Activated naive CD4-positive, alpha-beta T cell treated with anti-CD3 and anti-CD28 coated beads for 36 hours (primary cell): ENCODE data around the gene U2AF1L4. TPM values are rescaled to one million over a fixed set of nuclear protein-coding genes. Genes with fewer than 3 reads are reported as not detected.

Experiments
- CTCF ChIA-PET: fragments of 350-600 bp; sonication (Branson Sonifier 250); formaldehyde crosslinking; loops from one replicate; lab custom pipeline; 2021; ENCODE audit warnings: antibody characterized with exemption; lab: Charles Lee
- DNase-seq: peaks from one replicate; pipeline ENCODE4 v3.0.0-alpha.2; 2020
- H3K27ac Mint-ChIP-seq: one replicate; pipeline ENCODE4 v1.8.0; 2021; ENCODE audit warnings: mild to moderate bottlenecking, mixed read lengths
- H3K27me3 Mint-ChIP-seq: one replicate; pipeline ENCODE4 v1.8.0; 2021; ENCODE audit warnings: low read depth, mixed read lengths
- H3K36me3 Mint-ChIP-seq: one replicate; pipeline ENCODE4 v1.8.0; 2021; ENCODE audit warnings: low read depth, mixed read lengths
- H3K4me1 Mint-ChIP-seq: one replicate; pipeline ENCODE4 v1.8.0; 2021; ENCODE audit warnings: low read depth, mixed read lengths
- H3K4me3 Mint-ChIP-seq: one replicate; pipeline ENCODE4 v1.8.0; 2021; ENCODE audit warnings: mild to moderate bottlenecking, moderate library complexity, mixed read lengths
- H3K9me3 Mint-ChIP-seq: one replicate; pipeline ENCODE4 v1.8.0; 2021; ENCODE audit warnings: mixed read lengths
- intact Hi-C: fragments of 100-400 bp; cut with micrococcal nuclease; formaldehyde crosslinking; loops from one replicate; pipeline ENCODE4 v1.15.1; 2023
- total RNA-seq, 2 experiments: library from RNA; stranded (reverse); gene quantifications; one replicate each; pipeline ENCODE4 v1.2.3, GENCODE V29; 2021

U2AF1L4 gene
- total RNA-seq, 2 experiments from 2014 or later, result 41.8 to 44.2 TPM

GRCh38 chr19:35715981-35716800, 29.0 kb downstream of the U2AF1L4 start:
- Mint-ChIP-seq H3K36me3 (peaks cover 57% of the 10 kb centered on the region), H3K4me3 (peak overlapping the region; percentile 92), H3K4me1 (peaks cover 36% of the 10 kb centered on the region), H3K27ac (peak overlapping the region; percentile 100), H3K9me3 (peaks cover 2% of the 10 kb centered on the region), H3K27me3 (no peaks in the 10 kb centered on the region)
- peak; percentile 60 for DNase-seq
- intact Hi-C loops, result loop anchor here (1.0 to 10.0 kb wide), 4 partner anchors 22 to 399 kb away; partner anchors contain the start of genes OVOL3, POLR2I, TBCB and THAP8
- CTCF ChIA-PET, result interaction anchor here (5.9 to 6.3 kb wide), 2 partner anchors 14 to 22 kb away, joined by 43 to 120 read pairs; no protein-coding TSS in a partner anchor

GRCh38 chr19:35715355-35715809, 29.8 kb downstream of the U2AF1L4 start:
- H3K4me1 Mint-ChIP-seq, result peaks cover 44% of the 10 kb centered on the region
- H3K9me3 Mint-ChIP-seq, result peaks cover 2% of the 10 kb centered on the region
- DNase-seq, result peak; percentile 32
- peaks cover 54% of the 10 kb centered on the region for H3K36me3 Mint-ChIP-seq
- intact Hi-C loops, result loop anchor here (5.0 to 10.0 kb wide), 2 partner anchors 337 to 399 kb away; partner anchors contain the start of genes OVOL3, POLR2I, TBCB and THAP8
- no peaks in the 10 kb centered on the region for H3K27me3 Mint-ChIP-seq
- CTCF ChIA-PET, result interaction anchor here (5.9 to 6.3 kb wide), 2 partner anchors 14 to 21 kb away, joined by 43 to 120 read pairs; no protein-coding TSS in a partner anchor
- H3K27ac Mint-ChIP-seq, result peak overlapping the region; percentile 100
- H3K4me3 Mint-ChIP-seq, result peak overlapping the region; percentile 92

GRCh38 chr19:35714601-35715354, 30.4 kb downstream of the U2AF1L4 start:
- H3K36me3 Mint-ChIP-seq, result peaks cover 51% of the 10 kb centered on the region
- peaks cover 2% of the 10 kb centered on the region for H3K9me3 Mint-ChIP-seq
- peaks cover 48% of the 10 kb centered on the region for H3K4me1 Mint-ChIP-seq
- H3K4me3 Mint-ChIP-seq, result peak overlapping the region; percentile 92
- H3K27ac Mint-ChIP-seq, result peak overlapping the region; percentile 100
- CTCF ChIA-PET, result interaction anchor here (0.7 to 6.3 kb wide), 5 partner anchors 13 to 139 kb away, joined by 4 to 120 read pairs (median 8); no protein-coding TSS in a partner anchor
- intact Hi-C loops, result loop anchor here (5.0 to 10.0 kb wide), 5 partner anchors 338 to 1442 kb away; partner anchors contain the start of genes CAPNS1, OVOL3, POLR2I and TBCB
- DNase-seq, result peak; percentile 72
- H3K27me3 Mint-ChIP-seq, result no peaks in the 10 kb centered on the region

- CTCF ChIA-PET, result interaction anchor here (0.7 to 6.3 kb wide), 5 partner anchors 12 to 139 kb away, joined by 4 to 120 read pairs (median 8); no protein-coding TSS in a partner anchor
Measured at GRCh38 chr19:35713904-35714495, 31.2 kb downstream of the U2AF1L4 start.

GRCh38 chr19:35713506-35713850, 31.7 kb downstream of the U2AF1L4 start:
- no peak for DNase-seq

More at GRCh38 chr19:35713904-35714495, 31.2 kb downstream of the U2AF1L4 start:
- peak overlapping the region; percentile 92 for H3K4me3 Mint-ChIP-seq
- intact Hi-C loops, result loop anchor here (1.0 to 10.0 kb wide), 11 partner anchors 12 to 1442 kb away; partner anchors contain the start of genes ALKBH6, ARHGAP33, CAPNS1 and OVOL3
- peak overlapping the region; percentile 100 for H3K27ac Mint-ChIP-seq
- peaks cover 2% of the 10 kb centered on the region for H3K9me3 Mint-ChIP-seq
- H3K36me3 Mint-ChIP-seq, result peaks cover 45% of the 10 kb centered on the region
- no peaks in the 10 kb centered on the region for H3K27me3 Mint-ChIP-seq
- no peak for DNase-seq
- H3K4me1 Mint-ChIP-seq, result peaks cover 46% of the 10 kb centered on the region

GRCh38 chr19:35712567-35713505, 32.4 kb downstream of the U2AF1L4 start:
- intact Hi-C loops, result loop anchor here (1.0 to 10.0 kb wide), 11 partner anchors 11 to 1441 kb away; partner anchors contain the start of genes ALKBH6, ARHGAP33, CAPNS1 and OVOL3
- peak; percentile 88 for DNase-seq
- Mint-ChIP-seq H3K36me3 (peaks cover 42% of the 10 kb centered on the region), H3K4me1 (peaks cover 44% of the 10 kb centered on the region), H3K27me3 (no peaks in the 10 kb centered on the region), H3K27ac (peak overlapping the region; percentile 100), H3K4me3 (peak overlapping the region; percentile 92), H3K9me3 (peaks cover 2% of the 10 kb centered on the region)
- CTCF ChIA-PET, result interaction anchor here (0.7 to 6.3 kb wide), 6 partner anchors 11 to 164 kb away, joined by 3 to 120 read pairs (median 8); no protein-coding TSS in a partner anchor

More at GRCh38 chr19:35713506-35713850, 31.7 kb downstream of the U2AF1L4 start:
- Mint-ChIP-seq H3K4me3 (peak overlapping the region; percentile 92), H3K36me3 (peaks cover 42% of the 10 kb centered on the region), H3K27ac (peak overlapping the region; percentile 100), H3K27me3 (no peaks in the 10 kb centered on the region), H3K4me1 (peaks cover 44% of the 10 kb centered on the region), H3K9me3 (peaks cover 2% of the 10 kb centered on the region)
- intact Hi-C loops, result loop anchor here (1.0 to 10.0 kb wide), 11 partner anchors 11 to 1441 kb away; partner anchors contain the start of genes ALKBH6, ARHGAP33, CAPNS1 and OVOL3
- CTCF ChIA-PET, result interaction anchor here (0.7 to 6.3 kb wide), 6 partner anchors 12 to 165 kb away, joined by 3 to 120 read pairs (median 8); no protein-coding TSS in a partner anchor

GRCh38 chr19:35710784-35711723, 34.2 kb downstream of the U2AF1L4 start:
- H3K4me1 Mint-ChIP-seq, result peaks cover 44% of the 10 kb centered on the region
- peaks cover 31% of the 10 kb centered on the region for H3K36me3 Mint-ChIP-seq
- peak overlapping the region; percentile 52 for H3K4me3 Mint-ChIP-seq
- no peaks in the 10 kb centered on the region for H3K27me3 Mint-ChIP-seq
- H3K9me3 Mint-ChIP-seq, result peaks cover 2% of the 10 kb centered on the region
- H3K27ac Mint-ChIP-seq, result peak overlapping the region; percentile 100
- DNase-seq, result peak; percentile 87
- intact Hi-C loops, result loop anchor here (1.0 to 10.0 kb wide), 6 partner anchors 189 to 1439 kb away; partner anchors contain the start of genes CAPNS1, FFAR1, NFKBID and OVOL3
- CTCF ChIA-PET, result interaction anchor here (1.0 to 6.3 kb wide), 3 partner anchors 9 to 17 kb away, joined by 5 to 120 read pairs (median 43); no protein-coding TSS in a partner anchor

GRCh38 chr19:35708391-35708790, 36.8 kb downstream of the U2AF1L4 start:
- CTCF ChIA-PET, result interaction anchor here (1.1 to 1.3 kb wide), 2 partner anchors 9 to 14 kb away, joined by 4 to 6 read pairs; no protein-coding TSS in a partner anchor
- H3K27me3 Mint-ChIP-seq, result no peaks in the 10 kb centered on the region

GRCh38 chr19:35704218-35704617, 41.0 kb downstream of the U2AF1L4 start, which contains the start of gene ZBTB32:
Gene ZBTB32, plus strand, starts transcription at chr19:35704558. Its CDS starts 10,069 bp downstream, at chr19:35714627.
- CTCF ChIA-PET, result no interaction called here
- Mint-ChIP-seq H3K9me3 (no peaks in the 10 kb centered on the region), H3K36me3 (peaks cover 2% of the 10 kb centered on the region), H3K4me3 (no peak within 1 kb of the TSS), H3K27ac (no peak within 1 kb of the TSS), H3K27me3 (no peaks in the 10 kb centered on the region), H3K4me1 (peaks cover 9% of the 10 kb centered on the region)
- DNase-seq, result no peak
- intact Hi-C loops, result no loop called here

More at GRCh38 chr19:35708391-35708790, 36.8 kb downstream of the U2AF1L4 start:
- no peak overlapping the region for H3K4me3 Mint-ChIP-seq
- peaks cover 39% of the 10 kb centered on the region for H3K4me1 Mint-ChIP-seq
- no peak for DNase-seq
- peaks cover 2% of the 10 kb centered on the region for H3K9me3 Mint-ChIP-seq
- peak overlapping the region; percentile 61 for H3K27ac Mint-ChIP-seq
- peaks cover 5% of the 10 kb centered on the region for H3K36me3 Mint-ChIP-seq
- intact Hi-C loops, result no loop called here
